GM12874 (cell line): ENCODE measurements around the gene NCOA4.

Source experiments
- CTCF ChIP-seq: IDR thresholded peaks from 2 replicates; pipeline ENCODE4 v1.5.1; 2011; ENCODE audit warnings: low read depth, mild to moderate bottlenecking, control low read depth, low read length, moderate library complexity; ENCODE audit not compliant: insufficient read depth

NCOA4 gene

GRCh38 chr10:46031648-46032532 lies 1.5 kb upstream of the NCOA4 start:
- TF ChIP-seq CTCF, result no peak

DNA sequence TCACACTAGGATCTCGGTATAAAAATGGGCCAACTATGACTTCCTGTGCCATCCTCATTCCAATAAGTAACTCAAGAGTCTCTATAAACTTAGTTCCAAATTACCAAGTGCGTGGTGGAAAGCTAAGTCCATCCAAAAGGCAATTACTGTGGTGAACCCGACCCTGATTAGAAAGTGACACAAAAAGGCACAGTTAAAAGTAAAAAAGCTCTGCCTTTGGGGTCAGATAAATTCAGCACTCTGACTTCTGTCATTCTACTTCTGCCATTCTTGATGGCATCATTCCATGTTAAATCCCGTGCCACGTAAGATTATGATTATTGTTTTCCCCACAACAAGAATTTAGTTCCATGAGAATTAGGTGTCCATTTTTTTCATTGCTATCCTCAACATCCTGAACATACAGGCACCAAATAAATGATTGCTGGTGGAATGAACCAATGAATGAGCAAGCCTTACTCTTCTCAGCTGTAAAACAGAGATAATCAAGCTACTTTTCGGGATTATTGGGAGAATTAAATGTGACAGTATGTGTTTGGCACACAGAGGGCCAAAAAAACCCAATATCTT lies 877 bp downstream of the NCOA4 start:
- TF ChIP-seq CTCF, result no peak

GRCh38 chr10:46028584-46029460 lies 1.6 kb downstream of the NCOA4 start:
- TF ChIP-seq CTCF, result peak; percentile 58; the same call in 1 of the 2 replicates

GRCh38 chr10:46026106-46026505 lies 4.3 kb downstream of the NCOA4 start:
- no peak for TF ChIP-seq CTCF

DNA sequence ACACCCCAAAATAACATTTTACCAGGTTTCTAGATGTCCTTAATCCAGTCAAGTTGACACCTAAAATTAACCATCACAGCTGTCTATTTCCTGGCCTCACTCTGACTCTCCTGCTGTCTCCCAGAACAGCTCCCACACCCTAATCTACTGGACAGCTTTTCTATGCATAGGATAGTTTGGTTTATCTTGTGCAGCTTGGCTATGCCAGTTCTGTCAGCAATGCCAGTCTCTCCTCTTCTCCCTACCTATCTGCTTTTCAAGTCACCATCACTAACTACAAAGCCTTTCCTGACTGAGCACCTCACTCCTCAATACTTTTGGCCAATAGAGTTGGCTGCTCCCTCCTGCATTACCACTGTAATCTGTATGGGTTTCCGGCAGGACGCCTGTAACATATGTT lies 5.0 kb downstream of the NCOA4 start:
- no peak for TF ChIP-seq CTCF

- TF ChIP-seq CTCF, result no peak
Observed at GRCh38 chr10:46024948-46025347, 5.5 kb downstream of the NCOA4 start.

DNA sequence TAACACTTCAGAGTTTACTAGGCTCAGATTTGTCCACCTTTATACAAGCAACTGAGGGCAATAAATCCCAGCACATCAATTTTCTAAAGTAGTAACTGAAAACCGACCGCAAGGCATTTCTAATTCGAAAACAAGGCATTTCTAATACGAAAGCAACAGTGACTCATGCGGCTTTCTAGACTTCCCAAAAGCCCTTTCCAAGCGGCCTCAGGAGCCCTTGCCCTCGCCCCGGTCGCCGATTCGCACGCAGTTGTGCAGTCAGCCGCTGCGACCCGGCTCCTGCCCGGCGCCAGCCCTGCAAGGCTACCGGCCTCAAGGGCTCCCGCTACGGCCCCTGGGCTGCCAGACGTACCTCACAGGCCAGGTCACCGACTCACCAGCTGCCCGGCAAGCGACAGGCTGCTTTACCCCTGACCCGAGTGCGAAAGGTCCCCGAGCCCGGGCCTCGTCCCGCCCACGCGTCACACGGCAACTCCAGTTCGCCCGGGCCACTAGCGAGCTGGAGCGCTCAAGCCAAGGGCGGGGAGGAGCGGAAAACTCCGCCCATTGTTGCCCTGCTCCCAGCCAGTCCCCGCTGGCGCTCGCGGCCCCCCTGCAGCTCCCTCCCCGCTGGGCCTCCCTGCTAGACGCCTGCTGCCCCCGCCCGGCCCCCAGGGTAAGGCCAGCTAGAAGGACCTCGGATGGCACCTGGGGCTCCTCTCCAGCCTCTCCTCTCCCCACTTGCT lies 7.3 kb downstream of the NCOA4 start:
- peak; percentile 44 for TF ChIP-seq CTCF
